ENCODE data around the gene GRK5.

The GRK5 gene

DNA sequence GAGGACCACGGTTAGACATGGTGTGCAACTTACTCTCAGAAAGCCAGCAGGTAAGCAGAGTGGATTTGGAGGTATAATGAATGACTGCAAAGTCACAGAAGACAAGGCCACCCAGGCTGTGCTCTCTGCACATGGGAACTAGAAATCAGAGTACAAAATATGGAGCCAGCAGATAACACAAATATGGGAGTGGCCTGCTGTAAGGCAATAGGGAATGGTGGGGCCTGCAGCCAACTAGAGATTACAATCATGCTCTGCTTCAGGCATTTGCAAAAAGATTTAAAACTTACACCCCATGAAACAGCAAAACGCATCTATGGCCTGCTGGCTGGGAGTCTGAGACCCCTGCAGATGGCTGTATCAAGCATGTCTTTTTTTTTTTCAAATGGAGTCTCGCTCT, 288.2 kb downstream of the GRK5 start:
- DNase-seq: no peak

DNA sequence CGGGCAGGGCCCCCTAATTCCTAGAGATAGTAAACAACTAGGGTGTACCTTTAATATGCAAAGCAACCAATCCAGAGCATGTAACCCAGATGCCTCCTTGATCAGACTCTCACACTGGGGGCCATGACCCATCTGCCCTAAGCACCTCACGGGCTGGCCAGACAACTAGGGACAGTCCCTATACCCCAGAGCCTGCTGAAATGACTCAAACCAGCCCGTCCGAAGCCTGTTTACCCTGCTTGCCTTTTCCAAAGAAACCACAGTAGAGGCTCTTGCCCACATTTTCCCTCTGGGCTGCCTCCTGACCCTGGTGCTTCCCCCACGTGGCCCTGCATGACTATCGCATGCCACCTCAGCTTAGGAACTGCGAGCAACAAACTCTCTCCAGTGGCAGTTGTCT, 288.9 kb downstream of the GRK5 start:
- DNase-seq: peak in 1 of 2 experiments; percentile 14

DNA sequence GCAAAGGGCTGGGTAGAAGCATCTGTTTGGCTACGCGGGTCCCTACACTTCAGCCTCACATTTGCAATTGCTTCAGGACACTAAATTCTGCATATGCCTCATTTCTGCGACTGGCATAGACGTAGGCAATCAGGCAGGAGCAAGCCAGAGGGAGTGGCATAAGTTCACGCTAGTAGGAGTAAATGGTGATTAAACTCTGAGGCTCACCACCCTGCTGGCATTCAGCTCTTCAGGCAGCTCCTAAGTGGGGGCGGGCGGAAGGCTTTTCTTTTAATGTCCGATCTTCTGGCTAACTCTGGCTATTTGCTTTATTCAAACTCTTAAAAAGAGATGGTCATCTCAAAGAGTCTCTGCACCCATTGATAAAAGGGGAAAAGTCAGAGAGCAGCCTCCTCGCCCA, 289.9 kb downstream of the GRK5 start:
- DNase-seq: no peak

DNA sequence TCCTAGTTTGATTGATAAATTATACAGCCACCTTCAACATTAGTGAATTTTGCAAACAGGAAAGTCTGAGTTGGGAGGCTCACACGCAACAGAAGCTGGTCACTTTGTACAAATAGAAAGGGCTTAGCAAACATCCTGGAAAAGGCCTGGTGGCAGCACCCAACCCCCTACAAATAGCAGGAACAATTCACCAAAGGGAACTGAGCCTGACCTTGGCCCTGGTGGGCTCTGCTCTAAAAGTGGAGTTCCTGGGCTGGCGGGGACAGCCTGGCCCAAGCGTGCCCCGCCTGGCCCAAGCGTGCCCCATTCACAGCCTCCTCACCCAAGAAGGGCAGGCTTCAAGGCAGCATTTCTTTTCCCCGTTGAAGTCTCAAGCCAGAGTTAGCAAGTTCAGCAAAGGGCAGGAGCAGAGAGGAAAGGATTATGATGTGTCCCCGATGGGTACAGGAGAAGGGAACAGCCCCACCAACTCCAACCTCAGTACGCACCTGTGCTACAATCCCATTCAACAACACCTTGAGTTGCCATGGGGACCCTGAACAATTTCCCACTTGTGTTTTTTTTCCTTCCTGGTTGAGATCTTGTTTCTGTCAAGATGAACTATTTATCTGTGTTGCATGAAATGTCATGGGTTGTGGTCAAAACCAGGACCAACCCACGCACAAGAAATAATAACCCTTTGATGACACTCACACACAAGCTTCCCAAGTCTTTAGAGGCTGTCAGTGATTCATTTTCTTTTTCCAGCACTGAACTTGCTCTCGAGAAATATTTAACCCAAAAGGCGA, 291.7 kb downstream of the GRK5 start:
- peak in 1 of 2 experiments; percentile 39 for DNase-seq

DNA sequence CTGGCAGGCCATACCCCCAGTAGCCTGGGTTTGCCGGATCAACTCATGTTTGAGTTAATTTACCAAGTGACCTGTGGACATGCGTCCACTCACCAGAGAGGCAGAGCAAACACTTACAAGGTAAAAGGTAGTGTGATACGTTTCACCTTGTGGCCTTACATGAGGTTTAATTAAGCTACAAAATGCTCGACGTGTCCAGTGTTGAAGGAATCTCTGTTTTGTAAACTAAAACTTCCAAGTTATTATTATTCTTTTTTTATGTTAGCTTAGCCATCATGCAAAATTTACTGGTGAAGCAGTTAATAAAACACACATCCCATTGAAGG, 292.3 kb downstream of the GRK5 start:
- no peak for DNase-seq

DNA sequence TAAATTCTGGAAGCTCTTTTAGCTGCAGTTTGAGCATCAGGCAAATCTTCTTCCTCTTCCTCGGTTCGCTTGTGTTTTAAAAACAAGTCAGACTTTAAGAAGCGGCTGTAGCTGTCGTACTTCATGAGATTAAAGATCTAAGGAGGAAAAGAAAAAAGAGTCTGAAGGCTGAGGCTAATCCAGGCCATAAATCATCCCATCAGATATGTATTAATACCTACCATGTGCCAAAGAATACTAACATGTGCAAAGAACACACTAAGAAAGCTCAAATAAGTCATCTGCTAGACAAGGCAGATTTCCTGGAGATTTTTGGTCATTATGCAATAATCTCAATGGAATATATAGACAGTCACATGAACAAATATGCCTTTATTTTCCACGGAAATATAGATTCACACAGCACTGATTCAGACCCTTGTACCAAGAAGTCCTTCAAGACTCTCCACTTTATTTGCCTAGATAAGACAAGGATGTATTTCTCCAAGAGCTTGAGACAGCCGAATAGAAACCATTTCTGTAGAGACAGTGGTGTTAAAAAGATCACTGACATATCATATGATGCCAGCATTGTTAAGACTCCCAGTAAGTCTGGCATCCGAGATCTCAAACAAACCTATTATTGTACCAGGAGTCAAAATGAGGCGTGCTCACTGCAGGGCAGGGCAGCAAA, 292.9 kb downstream of the GRK5 start:
- DNase-seq: no peak

GRCh38 chr10:119500821-119501220, 293.4 kb downstream of the GRK5 start:
- no peak for DNase-seq

DNA sequence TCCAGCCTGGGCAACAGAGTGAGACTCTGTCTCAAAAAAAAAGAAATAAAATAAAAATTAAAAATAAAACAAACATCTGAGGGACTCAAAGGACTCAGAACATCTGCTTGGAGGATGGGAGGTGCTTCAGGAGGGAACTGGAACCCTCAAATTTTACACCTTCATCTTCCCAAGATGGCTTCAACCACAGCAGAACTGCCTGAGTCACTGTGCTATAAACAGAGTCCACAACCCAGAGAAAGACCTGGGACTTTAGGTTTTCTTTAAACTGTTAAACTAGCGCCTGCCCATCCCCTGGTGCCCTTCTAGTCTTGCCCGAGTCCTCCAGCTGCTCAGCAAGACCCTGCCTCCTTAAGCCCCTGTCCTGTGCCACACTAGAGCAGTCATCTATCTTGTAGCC, 294.3 kb downstream of the GRK5 start:
- no peak for DNase-seq

GRCh38 chr10:119502209-119502608, 294.8 kb downstream of the GRK5 start:
- peak; percentile 62 to 85 for DNase-seq

- no peak for DNase-seq
Measured at GRCh38 chr10:119502618-119503155, 295.3 kb downstream of the GRK5 start.

- DNase-seq: no peak
Measured at GRCh38 chr10:119503821-119504220, 296.4 kb downstream of the GRK5 start.

GRCh38 chr10:119504651-119505050, 297.3 kb downstream of the GRK5 start:
- no peak for DNase-seq

GRCh38 chr10:119505131-119505551, 297.8 kb downstream of the GRK5 start:
- no peak for DNase-seq

All from stimulated activated CD4-positive, alpha-beta T cell treated with anti-CD3 and anti-CD28 coated beads, Interleukin-4, amount 100 ng/mL, for 4 hours (primary cell).